GM12878 (cell line): ENCODE results near the gene ZFP62. TPM values are rescaled to one million over a fixed set of nuclear protein-coding genes. Genes with fewer than 3 reads are reported as not detected.

Experiments
- ATAC-seq: fragments of 200-7000 bp; cut with Tn5 transposase; 3 replicates; pipeline ENCODE4 v1.9.1; 2020; ENCODE audit warnings: mild to moderate bottlenecking, moderate library complexity
- BruUV-seq: library from RNA; stranded (reverse); fragments of 400-500 nt; replicated peaks from 2 replicates; lab custom pipeline; 2021; lab: Mats Ljungman, UMichigan
- CTCF ChIA-PET: fragments of 300-600 bp; sonication (Branson Sonifier 250); formaldehyde crosslinking; extraction: SDS; loops from one replicate; lab custom pipeline; 2021; ENCODE audit warnings: inconsistent platforms; lab: Yijun Ruan, JAX
- POLR2A ChIA-PET: fragments of 350-600 bp; formaldehyde crosslinking; extraction: SDS; loops from one replicate; lab custom pipeline; 2021; ENCODE audit warnings: inconsistent platforms; lab: Charles Lee
- RAD21 ChIA-PET: fragments of 300-600 bp; sonication (Branson Sonifier 250); formaldehyde crosslinking; loops from one replicate; lab custom pipeline; 2023; ENCODE audit warnings: antibody characterized with exemption; ENCODE audit not compliant: unreplicated experiment; lab: Charles Lee
- SMC1A ChIA-PET: fragments of 300-600 bp; sonication (Branson Sonifier 250); formaldehyde crosslinking; loops from one replicate; lab custom pipeline; 2023; ENCODE audit not compliant: unreplicated experiment, uncharacterized antibody; lab: Charles Lee
- DNase-seq: peaks from one replicate; pipeline ENCODE4 v3.0.0-alpha.2; 2011; ENCODE audit warnings: low read depth, low spot score
- FAIRE-seq: peaks from 3 replicates; lab custom pipeline; 2011; peaks lifted over from hg19 to GRCh38; lab: Jason Lieb, UNC
- H2AFZ ChIP-seq: 2 replicates; pipeline ENCODE4 v1.6.0; 2011; ENCODE audit warnings: low read depth, low read length, control low read depth; ENCODE audit not compliant: control insufficient read depth
- H3K27ac ChIP-seq: 2 replicates; pipeline ENCODE4 v1.5.1; 2011; ENCODE audit warnings: control low read depth; ENCODE audit not compliant: control insufficient read depth, insufficient read depth
- H3K27me3 ChIP-seq, 2 experiments: replicated peaks in 1 of 2; 2 replicates each; pipeline versions ENCODE4 v1.6.0 to v1.6.1; 2011; ENCODE audit warnings: low read length in 1 of 2; ENCODE audit not compliant: control insufficient read depth in 2 of 2, insufficient read depth in 2 of 2
- H3K36me3 ChIP-seq, 2 experiments: 2 replicates each; pipeline ENCODE4 v1.5.1; 2011; ENCODE audit warnings: low read length in 1 of 2; ENCODE audit not compliant: control insufficient read depth in 2 of 2, insufficient read depth in 2 of 2
- H3K4me1 ChIP-seq: 2 replicates; pipeline ENCODE4 v1.6.1; 2011; ENCODE audit warnings: mild to moderate bottlenecking, low read length, moderate library complexity, mixed read lengths; ENCODE audit not compliant: control insufficient read depth, insufficient read depth
- H3K4me2 ChIP-seq: 2 replicates; pipeline ENCODE4 v1.6.0; 2011; ENCODE audit warnings: control low read depth; ENCODE audit not compliant: control insufficient read depth, insufficient read depth
- H3K4me3 ChIP-seq: fragments of 200-600 bp; sonication (generic); 2 replicates; pipeline ENCODE4 v1.5.1; 2016
- H3K79me2 ChIP-seq: 2 replicates; pipeline ENCODE4 v1.6.0; 2011; ENCODE audit warnings: low read length; ENCODE audit not compliant: control insufficient read depth, insufficient read depth
- H3K9ac ChIP-seq: 2 replicates; pipeline ENCODE4 v1.8.0; 2011; ENCODE audit warnings: low read length, control low read depth, mixed read lengths; ENCODE audit not compliant: control insufficient read depth, insufficient read depth
- H3K9me3 ChIP-seq: replicated peaks from 3 replicates; pipeline ENCODE4 v1.5.1; 2011; ENCODE audit warnings: mild to moderate bottlenecking, low read length; ENCODE audit not compliant: control insufficient read depth, insufficient read depth
- H4K20me1 ChIP-seq: 2 replicates; pipeline ENCODE4 v1.6.0; 2011; ENCODE audit not compliant: control insufficient read depth, insufficient read depth
- BACH1 ChIP-seq: fragments of 450-650 bp; IDR thresholded peaks from 2 replicates; pipeline ENCODE4 v1.6.1; 2017; ENCODE audit warnings: mild to moderate bottlenecking, borderline replicate concordance
- GATAD2B ChIP-seq: fragments of 450-650 bp; conservative IDR thresholded peaks from 2 replicates; pipeline ENCODE4 v1.6.1; 2017; ENCODE audit warnings: low read depth, mild to moderate bottlenecking, moderate library complexity
- HDAC6 ChIP-seq: fragments of 200-600 bp; sonication (generic); IDR thresholded peaks from one replicate; pipeline ENCODE4 v1.8.0; 2017; ENCODE audit warnings: antibody characterized with exemption; ENCODE audit not compliant: unreplicated experiment
- IKZF1 ChIP-seq: fragments of 450-650 bp; conservative IDR thresholded peaks from 2 replicates; pipeline ENCODE4 v1.6.1; 2017; ENCODE audit warnings: antibody characterized with exemption, mild to moderate bottlenecking
- KAT2A ChIP-seq: conservative IDR thresholded peaks from 2 replicates; pipeline ENCODE4 v1.6.1; 2011; ENCODE audit warnings: low read depth, low read length; ENCODE audit not compliant: control insufficient read depth
- POLR2A ChIP-seq: IDR thresholded peaks from 2 replicates; pipeline ENCODE4 v1.6.1; 2011; ENCODE audit warnings: low read depth, mild to moderate bottlenecking, low read length
- TCF3 ChIP-seq: IDR thresholded peaks from 2 replicates; pipeline ENCODE4 v1.6.1; 2012; ENCODE audit warnings: low read depth, mild to moderate bottlenecking, low read length, borderline replicate concordance; ENCODE audit not compliant: insufficient read depth
- WGBS: methylation state at CpG from one replicate; pipeline ENCODE4 v1.1.6; 2016; ENCODE audit warnings: low lambda C conversion rate; ENCODE audit not compliant: insufficient replicate concordance, insufficient coverage; ENCODE audit errors: missing lambda C conversion rate; 5-methylcytosine and 5-hydroxymethylcytosine counted together
- in situ Hi-C: fragments of 300-500 bp; cut with MboI; formaldehyde crosslinking; loops from 9 replicates; pipeline ENCODE4 v1.14.3; 2018; ENCODE audit warnings: mixed read lengths
- intact Hi-C: fragments of 100-400 bp; cut with micrococcal nuclease; formaldehyde crosslinking; loops from one replicate; pipeline ENCODE4 v1.14.2; 2022; ENCODE audit not compliant: unreplicated experiment
- polyA plus RNA-seq, 11 experiments: library from polyadenylated mRNA; depleted of rRNA in 4 of 11; unstranded in 6 of 11; stranded (reverse) in 5 of 11; fragments of >200 nt; fragmentation: Nextera tagmentation in 4 of 11; fragmentation: Illumina TruSeq in 1 of 11; extraction: Ambion mirVana in 4 of 11; extraction: Trizol in 1 of 11; gene quantifications; 1 replicate in 1 of 11; 2 replicates in 10 of 11; pipeline versions ENCODE4 v1.2.1 to v1.2.3, GENCODE V29; 2011 to 2016; ENCODE audit warnings: inconsistent platforms in 2 of 11, missing spikeins in 2 of 11, low read depth in 1 of 11
- total RNA-seq, 4 experiments: library from RNA; depleted of rRNA in 3 of 4; stranded (reverse); fragments of >200 nt in 3 of 4; fragmentation: Illumina TruSeq in 1 of 4; extraction: Trizol in 1 of 4; gene quantifications; 2 replicates each; pipeline versions ENCODE4 v1.2.1 to v1.2.3, GENCODE V29; 2013 to 2021
- TF ChIP-seq, protein P1 (sequence below): IDR thresholded peaks from 2 replicates; pipeline ENCODE4 v1.6.1; 2012; ENCODE audit warnings: mild to moderate bottlenecking, low read depth, low read length
- TF ChIP-seq, protein P2 (sequence below): IDR thresholded peaks from 2 replicates; pipeline ENCODE4 v1.6.1; 2012; ENCODE audit warnings: low read depth, low read length, improper control_type of control experiment
- TF ChIP-seq, protein P3 (sequence below): IDR thresholded peaks from 2 replicates; pipeline ENCODE4 v1.6.1; 2012; ENCODE audit warnings: low read depth, low read length, improper control_type of control experiment
- TF ChIP-seq, protein P4 (sequence below): IDR thresholded peaks from 2 replicates; pipeline ENCODE4 v1.6.1; 2011; ENCODE audit warnings: borderline replicate concordance, low read depth, mild to moderate bottlenecking, moderate library complexity, mixed read lengths, low read length; ENCODE audit not compliant: insufficient read depth; ENCODE audit errors: extremely low read length
- TF ChIP-seq, protein P5 (sequence below): fragments of 450-650 bp; IDR thresholded peaks from 2 replicates; pipeline ENCODE4 v1.6.1; 2018; ENCODE audit warnings: borderline replicate concordance, mild to moderate bottlenecking; ENCODE audit not compliant: partially characterized antibody

Gene ZFP62
- total and polyA plus RNA-seq, 10 of the 15 experiments (the other 5 are each of a cell fraction or from before 2014, with no cell fraction given): 9.2 to 39.7 (median 21.1) TPM

DNA sequence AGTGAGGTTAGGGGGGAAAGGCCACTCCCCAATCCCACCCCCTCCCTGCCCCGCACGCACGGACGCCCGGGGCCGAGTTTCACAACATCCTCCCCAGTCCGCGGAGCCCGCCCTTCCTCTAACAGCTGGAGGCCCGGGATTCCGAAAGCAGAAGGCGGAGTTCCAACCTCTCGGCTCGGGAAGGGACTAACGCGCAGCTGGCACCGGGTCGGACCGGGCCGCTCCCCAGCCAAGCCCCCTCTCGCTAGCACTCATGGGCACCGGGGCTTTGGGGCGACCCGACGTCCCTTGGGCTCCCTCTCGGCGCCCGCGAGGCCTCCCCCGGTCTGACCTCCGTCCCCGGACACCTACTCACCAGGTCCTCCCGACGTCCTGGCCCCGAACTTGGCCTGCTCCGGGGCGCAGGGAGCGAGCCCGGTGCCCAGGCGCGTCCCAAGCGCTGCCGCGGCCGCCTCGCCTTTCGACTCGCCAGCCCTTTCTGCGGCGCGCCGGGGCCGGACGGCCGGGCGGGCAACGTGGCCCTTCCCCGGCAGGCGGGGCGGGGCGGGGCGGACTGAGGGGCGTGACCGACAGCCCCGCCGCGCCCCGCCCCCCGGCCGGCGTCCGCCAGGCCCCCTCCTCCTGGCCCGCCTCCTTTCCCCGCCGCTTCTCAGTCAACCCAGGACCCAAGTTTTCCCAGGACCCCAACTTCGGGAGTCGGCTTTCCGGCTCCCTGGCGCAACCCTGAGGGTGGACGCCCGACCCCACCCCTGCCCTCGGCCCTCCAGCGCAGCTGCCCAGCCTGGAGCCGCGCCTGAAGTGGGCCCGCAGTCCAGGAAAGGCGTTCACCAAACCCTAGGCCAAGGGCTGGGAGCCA is 58.5 kb downstream of the ZFP62 start, which contains the start of gene MGAT1:
Gene MGAT1 (minus strand): TSS at position 482 of the 856 bp plus-strand sequence. CDS start 9,835 bp downstream, outside the sequence.
- in situ Hi-C loops: loop anchor here (5.0 to 25.0 kb wide), 3 partner anchors 60 to 990 kb away; partner anchors contain the start of genes MGAT4B, SQSTM1 and ZFP62
- Histone ChIP-seq H3K27me3 (no peaks in the 10 kb centered on the region), H3K4me1 (peaks cover 43% of the 10 kb centered on the region), H3K27ac (peak within 1 kb of the TSS; percentile 94), H3K4me3 (peak within 1 kb of the TSS; percentile 97), H3K36me3 (peaks cover 4 to 27% of the 10 kb centered on the region in 2 experiments), H3K79me2 (peaks cover 91% of the 10 kb centered on the region), H3K9me3 (no peaks in the 10 kb centered on the region), H3K9ac (peak within 1 kb of the TSS; percentile 84), H4K20me1 (peaks cover 41% of the 10 kb centered on the region), H3K4me2 (peak within 1 kb of the TSS; percentile 96), H2AFZ (peak within 1 kb of the TSS; percentile 30)
- ChIA-PET RAD21 (interaction anchor here (0.7 to 4.3 kb wide), 6 partner anchors 8 to 58 kb away, joined by 3 to 23 read pairs (median 6); no protein-coding TSS in a partner anchor), CTCF (interaction anchor here (0.8 to 4.2 kb wide), 11 partner anchors 8 to 66 kb away, joined by 3 to 23 read pairs (median 4); no protein-coding TSS in a partner anchor), SMC1A (interaction anchor here (0.9 to 4.8 kb wide), 12 partner anchors 8 to 453 kb away, joined by 3 to 26 read pairs (median 5); no protein-coding TSS in a partner anchor), POLR2A (interaction anchor here (0.7 to 3.5 kb wide), 11 partner anchors 8 to 459 kb away, joined by 3 to 19 read pairs (median 4); no protein-coding TSS in a partner anchor)
- intact Hi-C loops: loop anchor here (2.0 to 10.0 kb wide), 2 partner anchors 58 to 352 kb away; partner anchors contain the start of gene ZFP62
- no TSS peak for BruUV-seq
- FAIRE-seq: no peak
- WGBS: under 1% methylated on average over 71 of the region's 87 CpGs
- no peak for DNase-seq
- peak; percentile 72 for ATAC-seq
- TF ChIP-seq POLR2A (peak; percentile 89), GATAD2B (peak; percentile 54; the same call in 1 of the 2 replicates), IKZF1 (peak; percentile 50), KAT2A (no peak), TCF3 (no peak; the same call in 1 of the 2 replicates), HDAC6 (peak; percentile 69), BACH1 (peak; percentile 67)
- TF ChIP-seq, protein P1, sequence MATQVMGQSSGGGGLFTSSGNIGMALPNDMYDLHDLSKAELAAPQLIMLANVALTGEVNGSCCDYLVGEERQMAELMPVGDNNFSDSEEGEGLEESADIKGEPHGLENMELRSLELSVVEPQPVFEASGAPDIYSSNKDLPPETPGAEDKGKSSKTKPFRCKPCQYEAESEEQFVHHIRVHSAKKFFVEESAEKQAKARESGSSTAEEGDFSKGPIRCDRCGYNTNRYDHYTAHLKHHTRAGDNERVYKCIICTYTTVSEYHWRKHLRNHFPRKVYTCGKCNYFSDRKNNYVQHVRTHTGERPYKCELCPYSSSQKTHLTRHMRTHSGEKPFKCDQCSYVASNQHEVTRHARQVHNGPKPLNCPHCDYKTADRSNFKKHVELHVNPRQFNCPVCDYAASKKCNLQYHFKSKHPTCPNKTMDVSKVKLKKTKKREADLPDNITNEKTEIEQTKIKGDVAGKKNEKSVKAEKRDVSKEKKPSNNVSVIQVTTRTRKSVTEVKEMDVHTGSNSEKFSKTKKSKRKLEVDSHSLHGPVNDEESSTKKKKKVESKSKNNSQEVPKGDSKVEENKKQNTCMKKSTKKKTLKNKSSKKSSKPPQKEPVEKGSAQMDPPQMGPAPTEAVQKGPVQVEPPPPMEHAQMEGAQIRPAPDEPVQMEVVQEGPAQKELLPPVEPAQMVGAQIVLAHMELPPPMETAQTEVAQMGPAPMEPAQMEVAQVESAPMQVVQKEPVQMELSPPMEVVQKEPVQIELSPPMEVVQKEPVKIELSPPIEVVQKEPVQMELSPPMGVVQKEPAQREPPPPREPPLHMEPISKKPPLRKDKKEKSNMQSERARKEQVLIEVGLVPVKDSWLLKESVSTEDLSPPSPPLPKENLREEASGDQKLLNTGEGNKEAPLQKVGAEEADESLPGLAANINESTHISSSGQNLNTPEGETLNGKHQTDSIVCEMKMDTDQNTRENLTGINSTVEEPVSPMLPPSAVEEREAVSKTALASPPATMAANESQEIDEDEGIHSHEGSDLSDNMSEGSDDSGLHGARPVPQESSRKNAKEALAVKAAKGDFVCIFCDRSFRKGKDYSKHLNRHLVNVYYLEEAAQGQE: 0 out of 2 replicates have a peak, but pooled peaks have one; percentile 9
- TF ChIP-seq, protein P2, sequence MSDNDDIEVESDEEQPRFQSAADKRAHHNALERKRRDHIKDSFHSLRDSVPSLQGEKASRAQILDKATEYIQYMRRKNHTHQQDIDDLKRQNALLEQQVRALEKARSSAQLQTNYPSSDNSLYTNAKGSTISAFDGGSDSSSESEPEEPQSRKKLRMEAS: peak; percentile 70; the same call in 1 of the 2 replicates
- TF ChIP-seq, protein P3, sequence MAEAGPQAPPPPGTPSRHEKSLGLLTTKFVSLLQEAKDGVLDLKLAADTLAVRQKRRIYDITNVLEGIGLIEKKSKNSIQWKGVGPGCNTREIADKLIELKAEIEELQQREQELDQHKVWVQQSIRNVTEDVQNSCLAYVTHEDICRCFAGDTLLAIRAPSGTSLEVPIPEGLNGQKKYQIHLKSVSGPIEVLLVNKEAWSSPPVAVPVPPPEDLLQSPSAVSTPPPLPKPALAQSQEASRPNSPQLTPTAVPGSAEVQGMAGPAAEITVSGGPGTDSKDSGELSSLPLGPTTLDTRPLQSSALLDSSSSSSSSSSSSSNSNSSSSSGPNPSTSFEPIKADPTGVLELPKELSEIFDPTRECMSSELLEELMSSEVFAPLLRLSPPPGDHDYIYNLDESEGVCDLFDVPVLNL: no peak
- TF ChIP-seq, protein P4, sequence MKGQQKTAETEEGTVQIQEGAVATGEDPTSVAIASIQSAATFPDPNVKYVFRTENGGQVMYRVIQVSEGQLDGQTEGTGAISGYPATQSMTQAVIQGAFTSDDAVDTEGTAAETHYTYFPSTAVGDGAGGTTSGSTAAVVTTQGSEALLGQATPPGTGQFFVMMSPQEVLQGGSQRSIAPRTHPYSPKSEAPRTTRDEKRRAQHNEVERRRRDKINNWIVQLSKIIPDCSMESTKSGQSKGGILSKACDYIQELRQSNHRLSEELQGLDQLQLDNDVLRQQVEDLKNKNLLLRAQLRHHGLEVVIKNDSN: peak; percentile 3
- TF ChIP-seq, protein P5, sequence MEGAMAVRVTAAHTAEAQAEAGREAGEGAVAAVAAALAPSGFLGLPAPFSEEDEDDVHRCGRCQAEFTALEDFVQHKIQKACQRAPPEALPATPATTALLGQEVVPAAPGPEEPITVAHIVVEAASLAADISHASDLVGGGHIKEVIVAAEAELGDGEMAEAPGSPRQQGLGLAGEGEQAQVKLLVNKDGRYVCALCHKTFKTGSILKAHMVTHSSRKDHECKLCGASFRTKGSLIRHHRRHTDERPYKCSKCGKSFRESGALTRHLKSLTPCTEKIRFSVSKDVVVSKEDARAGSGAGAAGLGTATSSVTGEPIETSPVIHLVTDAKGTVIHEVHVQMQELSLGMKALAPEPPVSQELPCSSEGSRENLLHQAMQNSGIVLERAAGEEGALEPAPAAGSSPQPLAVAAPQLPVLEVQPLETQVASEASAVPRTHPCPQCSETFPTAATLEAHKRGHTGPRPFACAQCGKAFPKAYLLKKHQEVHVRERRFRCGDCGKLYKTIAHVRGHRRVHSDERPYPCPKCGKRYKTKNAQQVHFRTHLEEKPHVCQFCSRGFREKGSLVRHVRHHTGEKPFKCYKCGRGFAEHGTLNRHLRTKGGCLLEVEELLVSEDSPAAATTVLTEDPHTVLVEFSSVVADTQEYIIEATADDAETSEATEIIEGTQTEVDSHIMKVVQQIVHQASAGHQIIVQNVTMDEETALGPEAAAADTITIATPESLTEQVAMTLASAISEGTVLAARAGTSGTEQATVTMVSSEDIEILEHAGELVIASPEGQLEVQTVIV: no peak
